PC-3 (cell line): Measurements from ENCODE around the gene TNFSF8. TPM values are rescaled to one million over a fixed set of nuclear protein-coding genes. Genes with fewer than 3 reads are reported as not detected.

Experiments used
- ATAC-seq: fragments of 200-7000 bp; cut with Tn5 transposase; 2 replicates; pipeline ENCODE4 v1.9.1; 2020; ENCODE audit warnings: mild to moderate bottlenecking, moderate library complexity
- BruUV-seq: library from RNA; stranded (reverse); fragments of 400-500 nt; replicated peaks from 2 replicates; lab custom pipeline; 2021; lab: Mats Ljungman, UMichigan
- CTCF ChIA-PET: fragments of 300-600 bp; sonication (Branson Sonifier 250); formaldehyde crosslinking; loops from one replicate; lab custom pipeline; 2022; ENCODE audit warnings: antibody characterized with exemption; lab: Charles Lee
- POLR2A ChIA-PET: fragments of 300-600 bp; sonication (Branson Sonifier 250); formaldehyde crosslinking; loops from one replicate; lab custom pipeline; 2022; ENCODE audit warnings: antibody characterized with exemption; ENCODE audit not compliant: unreplicated experiment; lab: Charles Lee
- DNase-seq: peaks from one replicate; pipeline ENCODE4 v3.0.0-alpha.2; 2015
- H2AFZ ChIP-seq: fragments of 300-600 bp; sonication (generic); 2 replicates; pipeline ENCODE4 v1.6.0; 2016; ENCODE audit warnings: antibody characterized with exemption, low read length
- H3F3A ChIP-seq: fragments of 300-600 bp; sonication (generic); one replicate; pipeline ENCODE4 v1.6.0; 2017; ENCODE audit warnings: antibody characterized with exemption, low read length, control low read depth, mild to moderate bottlenecking; ENCODE audit not compliant: unreplicated experiment
- H3K27ac ChIP-seq: fragments of 300-600 bp; sonication (generic); 2 replicates; pipeline ENCODE4 v1.5.1; 2016; ENCODE audit warnings: mild to moderate bottlenecking, low read length
- H3K27me3 ChIP-seq: fragments of 300-600 bp; sonication (generic); 2 replicates; pipeline ENCODE4 v1.6.1; 2016; ENCODE audit warnings: low read length, mixed read lengths
- H3K36me3 ChIP-seq: fragments of 300-600 bp; sonication (generic); 2 replicates; pipeline ENCODE4 v1.6.1; 2016; ENCODE audit warnings: low read depth, mixed run types, low read length, mixed read lengths
- H3K4me1 ChIP-seq: fragments of 300-600 bp; sonication (generic); 2 replicates; pipeline ENCODE4 v1.5.1; 2016; ENCODE audit warnings: low read length; ENCODE audit not compliant: insufficient read depth
- H3K4me2 ChIP-seq: fragments of 300-600 bp; sonication (generic); 2 replicates; pipeline ENCODE4 v1.6.0; 2016; ENCODE audit warnings: low read length
- H3K4me3 ChIP-seq: fragments of 300-600 bp; sonication (generic); 2 replicates; pipeline ENCODE4 v1.5.1; 2016; ENCODE audit warnings: mild to moderate bottlenecking, low read length, mixed read lengths
- H3K79me2 ChIP-seq: fragments of 300-600 bp; sonication (generic); 2 replicates; pipeline ENCODE4 v1.6.1; 2017; ENCODE audit warnings: low read length, mixed read lengths
- H3K9ac ChIP-seq: fragments of 300-600 bp; sonication (generic); 2 replicates; pipeline ENCODE4 v1.6.0; 2016; ENCODE audit warnings: mild to moderate bottlenecking, low read length
- H3K9me2 ChIP-seq: fragments of 300-600 bp; sonication (generic); replicated peaks from 2 replicates; pipeline ENCODE4 v1.6.1; 2016; ENCODE audit warnings: mixed run types, low read length, mixed read lengths
- H3K9me3 ChIP-seq: fragments of 300-600 bp; sonication (generic); 2 replicates; pipeline ENCODE4 v1.6.1; 2016; ENCODE audit warnings: low read length, mixed read lengths
- H4K20me1 ChIP-seq: fragments of 300-600 bp; sonication (generic); 2 replicates; pipeline ENCODE4 v1.6.1; 2016; ENCODE audit warnings: low read length, mixed read lengths
- EZH2 ChIP-seq: fragments of 300-600 bp; sonication (generic); IDR thresholded peaks from one replicate; pipeline ENCODE4 v1.6.1; 2017; ENCODE audit warnings: antibody characterized with exemption, mild to moderate bottlenecking, low read length; ENCODE audit not compliant: unreplicated experiment
- EZH2phosphoT487 ChIP-seq: fragments of 300-600 bp; sonication (generic); IDR thresholded peaks from 2 replicates; pipeline ENCODE4 v1.6.1; 2018; ENCODE audit warnings: mild to moderate bottlenecking, antibody characterized with exemption, low read length, borderline replicate concordance
- intact Hi-C: fragments of 100-400 bp; cut with micrococcal nuclease; formaldehyde crosslinking; loops from 2 replicates; pipeline ENCODE4 v1.9.0; 2023
- total RNA-seq: library from RNA; depleted of rRNA; stranded (reverse); fragments of >200 nt; gene quantifications from 2 replicates; pipeline ENCODE4 v1.2.3, GENCODE V29; 2014
- TF ChIP-seq, protein P1 (sequence below): fragments of 300-600 bp; sonication (generic); conservative IDR thresholded peaks from 2 replicates; pipeline ENCODE4 v1.5.1; 2017; ENCODE audit warnings: antibody characterized with exemption, low read depth, mild to moderate bottlenecking, low read length

Gene TNFSF8
- total RNA-seq, 1 experiment from 2014 or later: not detected

DNA sequence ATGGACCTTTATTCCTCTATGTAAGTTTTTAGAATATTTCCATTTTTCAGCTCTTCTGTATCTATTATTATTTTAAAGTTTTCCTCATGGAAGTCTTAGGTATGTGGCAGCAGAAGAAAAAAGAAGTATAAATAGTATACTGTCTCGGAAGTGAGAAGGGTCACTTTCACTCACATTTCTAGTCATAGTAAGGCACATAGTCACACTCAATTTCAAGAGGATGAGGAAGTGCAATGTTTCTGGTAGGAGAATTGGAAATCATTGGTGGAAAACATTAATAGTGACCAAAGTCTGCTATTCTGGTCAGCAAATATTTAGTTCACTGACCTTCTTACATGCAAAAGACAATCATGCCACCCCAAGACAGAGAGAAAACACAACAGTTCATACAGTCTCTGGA is 35.2 kb upstream of the TNFSF8 start:
- H3K9me3 ChIP-seq: no peaks in the 10 kb centered on the region
- intact Hi-C loops: no loop called here
- H3K27ac ChIP-seq: no peak overlapping the region
- H3K4me3 ChIP-seq: no peak overlapping the region
- H4K20me1 ChIP-seq: no peaks in the 10 kb centered on the region
- no peak overlapping the region for H3K9ac ChIP-seq
- no peaks in the 10 kb centered on the region for H3K79me2 ChIP-seq
- TF ChIP-seq EZH2 (no peak), EZH2phosphoT487 (no peak)
- TF ChIP-seq, protein P1, sequence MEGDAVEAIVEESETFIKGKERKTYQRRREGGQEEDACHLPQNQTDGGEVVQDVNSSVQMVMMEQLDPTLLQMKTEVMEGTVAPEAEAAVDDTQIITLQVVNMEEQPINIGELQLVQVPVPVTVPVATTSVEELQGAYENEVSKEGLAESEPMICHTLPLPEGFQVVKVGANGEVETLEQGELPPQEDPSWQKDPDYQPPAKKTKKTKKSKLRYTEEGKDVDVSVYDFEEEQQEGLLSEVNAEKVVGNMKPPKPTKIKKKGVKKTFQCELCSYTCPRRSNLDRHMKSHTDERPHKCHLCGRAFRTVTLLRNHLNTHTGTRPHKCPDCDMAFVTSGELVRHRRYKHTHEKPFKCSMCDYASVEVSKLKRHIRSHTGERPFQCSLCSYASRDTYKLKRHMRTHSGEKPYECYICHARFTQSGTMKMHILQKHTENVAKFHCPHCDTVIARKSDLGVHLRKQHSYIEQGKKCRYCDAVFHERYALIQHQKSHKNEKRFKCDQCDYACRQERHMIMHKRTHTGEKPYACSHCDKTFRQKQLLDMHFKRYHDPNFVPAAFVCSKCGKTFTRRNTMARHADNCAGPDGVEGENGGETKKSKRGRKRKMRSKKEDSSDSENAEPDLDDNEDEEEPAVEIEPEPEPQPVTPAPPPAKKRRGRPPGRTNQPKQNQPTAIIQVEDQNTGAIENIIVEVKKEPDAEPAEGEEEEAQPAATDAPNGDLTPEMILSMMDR: no peak
- no peaks in the 10 kb centered on the region for H3K27me3 ChIP-seq
- H3F3A ChIP-seq: no peaks in the 10 kb centered on the region
- POLR2A ChIA-PET: no interaction called here
- no peaks in the 10 kb centered on the region for H3K36me3 ChIP-seq
- CTCF ChIA-PET: no interaction called here
- no TSS peak for BruUV-seq
- H2AFZ ChIP-seq: no peak overlapping the region
- H3K4me2 ChIP-seq: no peak overlapping the region
- no peak for ATAC-seq
- peaks cover 9% of the 10 kb centered on the region for H3K4me1 ChIP-seq
- no peaks in the 10 kb centered on the region for H3K9me2 ChIP-seq
- DNase-seq: no peak

DNA sequence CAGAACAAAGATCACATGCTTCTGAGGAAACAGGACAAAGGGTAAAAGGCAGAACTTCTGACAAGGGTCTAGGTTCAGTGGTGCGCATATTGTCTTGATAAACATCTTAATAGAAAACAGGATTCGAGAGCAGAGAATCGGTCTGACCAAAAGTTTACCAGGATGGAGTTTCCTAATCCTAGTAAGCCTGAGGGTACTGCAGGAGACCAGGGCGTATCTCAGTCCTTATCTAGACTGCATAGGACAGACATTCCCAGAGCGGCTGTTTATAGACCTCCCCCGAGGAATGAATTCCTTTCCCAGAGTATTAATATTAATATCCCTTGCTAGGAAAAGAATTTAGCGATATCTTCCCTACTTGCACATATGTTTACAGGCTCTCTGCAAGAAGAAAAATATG is 32.4 kb upstream of the TNFSF8 start:
- no peaks in the 10 kb centered on the region for H3K36me3 ChIP-seq
- CTCF ChIA-PET: no interaction called here
- intact Hi-C loops: no loop called here

DNA sequence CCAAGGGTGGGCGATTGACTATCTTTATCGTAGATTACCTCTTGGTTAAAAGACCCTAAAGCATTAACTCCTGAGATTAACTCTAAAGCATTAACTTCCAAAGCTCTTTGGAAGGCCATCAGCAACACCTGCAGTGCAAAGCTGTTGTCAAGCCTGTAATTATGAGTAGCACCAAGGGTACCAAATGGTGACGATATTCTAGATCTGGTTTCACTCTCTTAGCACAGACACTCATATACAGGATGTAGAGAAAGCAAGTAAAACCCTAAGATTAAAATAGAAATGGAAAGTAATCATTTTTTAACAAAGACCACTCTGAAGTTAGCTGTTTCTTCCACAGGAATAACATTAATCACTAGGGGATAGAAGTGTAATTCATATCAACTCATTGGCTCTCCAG is 29.9 kb upstream of the TNFSF8 start:
- BruUV-seq: no TSS peak
- ATAC-seq: no peak
- Histone ChIP-seq H4K20me1 (no peaks in the 10 kb centered on the region), H3K27ac (no peak overlapping the region), H3K27me3 (no peaks in the 10 kb centered on the region), H2AFZ (no peak overlapping the region), H3F3A (no peaks in the 10 kb centered on the region), H3K36me3 (no peaks in the 10 kb centered on the region), H3K4me2 (no peak overlapping the region), H3K9ac (no peak overlapping the region), H3K4me3 (no peak overlapping the region), H3K79me2 (no peaks in the 10 kb centered on the region), H3K9me2 (no peaks in the 10 kb centered on the region), H3K4me1 (no peaks in the 10 kb centered on the region), H3K9me3 (no peaks in the 10 kb centered on the region)
- POLR2A ChIA-PET: no interaction called here
- CTCF ChIA-PET: no interaction called here
- TF ChIP-seq, protein P1: no peak
- intact Hi-C loops: no loop called here
- no peak for DNase-seq

More for the DNA sequence above, 32.4 kb upstream of the TNFSF8 start:
- Histone ChIP-seq H4K20me1 (no peaks in the 10 kb centered on the region), H2AFZ (no peak overlapping the region), H3K9me2 (no peaks in the 10 kb centered on the region), H3K9me3 (no peaks in the 10 kb centered on the region), H3F3A (no peaks in the 10 kb centered on the region), H3K9ac (no peak overlapping the region), H3K79me2 (no peaks in the 10 kb centered on the region), H3K27me3 (no peaks in the 10 kb centered on the region), H3K4me1 (no peaks in the 10 kb centered on the region), H3K27ac (no peak overlapping the region), H3K4me3 (no peak overlapping the region), H3K4me2 (no peak overlapping the region)
- TF ChIP-seq, protein P1: no peak
- TF ChIP-seq EZH2phosphoT487: no peak
- POLR2A ChIA-PET: no interaction called here
- BruUV-seq: no TSS peak
- ATAC-seq (no peak), DNase-seq (no peak)
